ENCODE data around the gene CES2.
"Not testable (repeated sequence)": the region's sequence is repeated elsewhere in the genome, so short reads cannot be mapped to it uniquely, and the experiment has no call there.

The CES2 gene

DNA sequence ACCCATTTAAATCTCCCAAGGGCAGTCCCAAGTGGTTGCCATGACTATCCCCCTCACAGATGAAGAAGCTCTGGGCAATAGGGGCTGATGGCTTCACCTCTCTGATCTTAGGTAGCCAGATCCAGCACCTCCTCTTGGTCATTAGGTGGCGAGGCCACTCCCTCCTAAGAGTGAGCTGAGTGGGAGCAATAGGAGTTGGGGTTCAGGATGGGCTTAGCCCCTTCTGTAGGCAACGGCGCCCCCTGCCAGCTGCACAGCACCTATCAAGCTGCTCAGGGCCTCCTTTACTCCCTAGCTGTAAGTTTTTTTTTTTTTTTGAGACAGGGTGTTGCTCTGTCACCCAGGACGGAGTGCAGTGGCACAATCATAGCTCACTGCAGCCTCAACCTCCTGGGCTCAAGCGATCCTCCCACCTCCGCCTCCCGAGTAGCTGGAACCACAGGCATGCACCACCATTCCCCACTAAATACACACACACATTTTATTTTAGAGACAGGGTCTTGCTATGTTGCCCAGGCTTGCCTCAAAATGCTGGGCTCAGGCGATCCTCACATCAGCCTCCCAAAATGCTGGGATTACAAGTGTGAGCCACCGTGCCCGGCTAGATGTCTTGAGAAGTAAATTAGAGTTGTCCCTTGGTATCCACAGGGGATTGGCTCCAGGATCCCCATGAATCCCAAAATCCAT, 6.5 kb upstream of the CES2 start:
- no peak overlapping the region for H3K4me3 ChIP-seq (ENCODE audit: low read depth, low read length)
- peak; percentile 53 for DNase-seq (ENCODE audit: low read depth)
- TF ChIP-seq, protein P1, sequence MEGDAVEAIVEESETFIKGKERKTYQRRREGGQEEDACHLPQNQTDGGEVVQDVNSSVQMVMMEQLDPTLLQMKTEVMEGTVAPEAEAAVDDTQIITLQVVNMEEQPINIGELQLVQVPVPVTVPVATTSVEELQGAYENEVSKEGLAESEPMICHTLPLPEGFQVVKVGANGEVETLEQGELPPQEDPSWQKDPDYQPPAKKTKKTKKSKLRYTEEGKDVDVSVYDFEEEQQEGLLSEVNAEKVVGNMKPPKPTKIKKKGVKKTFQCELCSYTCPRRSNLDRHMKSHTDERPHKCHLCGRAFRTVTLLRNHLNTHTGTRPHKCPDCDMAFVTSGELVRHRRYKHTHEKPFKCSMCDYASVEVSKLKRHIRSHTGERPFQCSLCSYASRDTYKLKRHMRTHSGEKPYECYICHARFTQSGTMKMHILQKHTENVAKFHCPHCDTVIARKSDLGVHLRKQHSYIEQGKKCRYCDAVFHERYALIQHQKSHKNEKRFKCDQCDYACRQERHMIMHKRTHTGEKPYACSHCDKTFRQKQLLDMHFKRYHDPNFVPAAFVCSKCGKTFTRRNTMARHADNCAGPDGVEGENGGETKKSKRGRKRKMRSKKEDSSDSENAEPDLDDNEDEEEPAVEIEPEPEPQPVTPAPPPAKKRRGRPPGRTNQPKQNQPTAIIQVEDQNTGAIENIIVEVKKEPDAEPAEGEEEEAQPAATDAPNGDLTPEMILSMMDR (IDR thresholded peaks at IDR 0.05; ENCODE audit: insufficient read depth, low read depth, low read length, missing control alignments): peak; percentile 23

DNA sequence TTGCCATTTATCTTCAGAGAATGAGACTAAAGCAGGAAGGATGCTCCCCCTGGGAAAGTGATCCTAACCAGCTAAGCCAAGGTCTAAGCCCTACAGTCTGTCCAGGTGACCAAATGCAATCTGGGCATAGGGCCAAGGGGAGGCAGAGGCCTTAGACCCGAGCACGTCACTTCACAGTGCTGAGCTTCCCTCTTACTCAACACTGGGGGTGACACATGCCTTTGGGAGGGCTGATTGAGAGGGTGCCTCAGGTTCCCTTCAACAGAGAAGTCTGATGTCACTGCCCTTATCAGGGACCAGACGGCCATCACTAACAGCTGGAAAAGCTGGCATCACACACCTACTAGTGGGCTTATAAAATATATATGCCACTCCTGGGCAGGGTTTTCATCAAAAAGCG, 5.1 kb upstream of the CES2 start:
- TF ChIP-seq, protein P1 (IDR thresholded peaks at IDR 0.05; ENCODE audit: insufficient read depth, low read depth, low read length, missing control alignments): no peak
- no peak overlapping the region for H3K4me3 ChIP-seq (ENCODE audit: low read depth, low read length)
- no peak for DNase-seq (ENCODE audit: low read depth)

DNA sequence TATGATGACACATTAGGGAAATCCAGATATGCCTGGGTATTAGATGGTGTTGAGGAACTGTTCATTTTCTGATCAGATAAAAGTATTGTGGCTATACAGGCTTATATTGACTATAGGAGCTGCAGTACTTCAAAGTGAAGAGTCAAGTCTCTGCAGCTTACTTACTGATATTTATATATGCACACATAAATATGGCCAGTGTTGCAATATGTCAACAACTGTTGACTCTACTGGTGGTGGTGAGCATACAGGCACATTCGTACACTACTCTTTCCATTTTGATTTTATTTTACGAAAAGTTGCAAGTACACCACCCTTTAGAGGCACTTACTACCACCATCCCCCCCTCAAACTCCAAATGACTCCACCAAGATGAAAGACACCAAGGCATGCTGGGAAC, 3.7 kb upstream of the CES2 start:
- TF ChIP-seq, protein P1 (IDR thresholded peaks at IDR 0.05; ENCODE audit: insufficient read depth, low read depth, low read length, missing control alignments): no peak
- no peak overlapping the region for H3K4me3 ChIP-seq (ENCODE audit: low read depth, low read length)
- no peak for DNase-seq (ENCODE audit: low read depth)

DNA sequence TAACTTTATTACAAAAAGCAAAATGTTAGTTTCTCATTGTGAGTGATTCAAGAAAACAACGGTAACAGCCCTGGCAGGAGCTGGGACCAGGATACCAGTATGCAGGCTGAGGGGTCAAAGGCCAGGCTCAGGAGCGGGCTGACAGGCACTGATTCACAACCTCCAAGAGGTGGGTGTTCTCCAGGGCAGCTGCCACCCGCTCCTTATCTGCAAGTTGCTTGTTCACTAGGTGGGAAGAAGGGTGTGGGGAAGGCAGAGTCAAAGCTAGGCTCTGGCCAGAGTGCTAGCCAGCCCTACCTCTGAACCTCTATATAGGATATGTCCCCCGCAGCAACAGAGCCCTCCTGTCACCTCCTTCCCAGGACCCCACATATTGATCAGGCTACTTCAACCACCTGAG, 3.2 kb upstream of the CES2 start:
- TF ChIP-seq, protein P1 (IDR thresholded peaks at IDR 0.05; ENCODE audit: insufficient read depth, low read depth, low read length, missing control alignments): no peak
- DNase-seq (ENCODE audit: low read depth): no peak
- no peak overlapping the region for H3K4me3 ChIP-seq (ENCODE audit: low read depth, low read length)

DNA sequence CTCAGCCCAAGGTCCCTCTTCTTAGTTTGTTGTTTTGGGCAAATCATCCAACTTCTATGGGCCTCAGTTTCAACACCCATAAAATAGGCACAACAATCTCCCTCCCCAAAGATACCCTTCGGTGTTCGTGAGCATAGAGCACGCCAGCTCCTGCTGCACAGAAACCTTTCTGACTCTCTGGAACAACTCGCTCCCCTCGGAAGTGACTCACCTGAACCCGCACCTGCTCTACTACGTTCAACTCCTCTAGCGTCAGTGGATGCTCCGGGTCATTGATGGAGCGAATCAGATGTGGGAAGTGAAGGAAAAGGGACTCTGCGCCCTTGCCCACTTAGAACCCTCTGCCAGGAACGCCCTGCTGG, 1.6 kb upstream of the CES2 start:
- no peak for DNase-seq (ENCODE audit: low read depth)

DNA sequence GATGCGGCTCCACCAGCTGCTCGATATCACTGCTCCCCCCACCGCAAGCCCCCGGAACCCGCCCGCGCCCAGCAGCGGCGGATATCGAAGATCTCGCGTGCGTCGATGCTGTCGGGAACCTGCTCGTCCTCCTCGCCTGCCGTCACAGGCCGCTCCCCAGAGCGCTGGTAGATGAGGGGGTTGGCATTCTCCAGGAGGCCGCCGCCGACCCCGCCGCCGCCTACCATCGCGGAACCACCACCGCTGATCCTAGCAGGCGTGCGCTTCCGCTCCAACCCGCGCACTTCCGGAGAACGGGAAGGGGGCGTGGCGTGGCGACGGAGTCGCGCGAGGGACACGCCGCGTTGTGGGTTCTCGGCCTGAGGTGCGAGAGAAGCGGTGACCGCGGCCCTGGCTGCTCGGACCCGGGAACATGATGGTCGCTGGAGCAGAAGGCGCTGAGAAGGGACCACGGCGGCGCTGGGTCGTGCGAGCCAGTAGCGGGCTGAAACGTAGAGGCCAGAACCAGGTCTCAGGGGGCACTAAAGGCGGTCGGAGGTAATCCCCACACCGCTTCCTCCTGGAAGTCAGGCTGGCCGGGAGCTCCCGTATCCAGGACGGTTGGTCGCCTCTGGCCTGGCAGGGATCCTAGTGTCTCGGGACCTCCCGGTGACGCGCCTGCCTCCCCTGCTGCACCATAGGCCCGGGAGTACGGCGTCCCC, 1.0 kb upstream of the CES2 start, which contains the start of gene CIAO2B:
CIAO2B (minus strand) TSS at position 265 of the 701 bp plus-strand sequence; CDS start at position 227, 38 bp downstream.
- H3K4me3 ChIP-seq (ENCODE audit: low read depth, low read length): peak within 1 kb of the TSS; percentile 95
- DNase-seq (ENCODE audit: low read depth): peak; percentile 91

More for the DNA sequence above, 1.6 kb upstream of the CES2 start:
- peak overlapping the region; percentile 95 for H3K4me3 ChIP-seq (ENCODE audit: low read depth, low read length)
- TF ChIP-seq, protein P1 (IDR thresholded peaks at IDR 0.05; ENCODE audit: insufficient read depth, low read depth, low read length, missing control alignments): no peak

DNA sequence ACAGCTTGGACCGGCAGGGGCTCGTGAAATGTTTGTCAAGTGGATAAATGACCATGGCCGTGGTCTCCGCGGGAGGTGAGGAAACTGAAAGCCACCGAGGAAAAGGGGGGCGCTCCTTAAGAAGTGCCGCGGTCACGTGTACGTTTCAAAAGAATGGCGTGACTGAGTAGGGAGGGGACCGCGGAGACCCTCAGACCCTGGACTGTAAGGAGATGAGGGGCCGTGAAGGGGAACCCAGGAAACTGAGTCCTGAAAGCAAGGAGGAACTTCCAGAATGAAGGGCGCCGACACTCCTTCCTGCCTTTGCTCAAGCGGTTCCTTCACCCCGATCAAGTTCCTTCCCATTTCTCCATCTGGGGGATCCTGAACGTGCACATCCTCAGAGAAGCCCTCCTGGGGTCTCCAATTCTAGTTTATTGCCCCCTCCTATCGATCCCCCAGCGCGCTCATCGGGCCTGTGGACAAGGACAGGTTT, 440 bp upstream of the CES2 start:
- not testable (repeated sequence) for DNase-seq (ENCODE audit: low read depth)
- H3K4me3 ChIP-seq (ENCODE audit: low read depth, low read length): peak overlapping the region; percentile 95

More for the DNA sequence above, 1.0 kb upstream of the CES2 start, which contains the start of gene CIAO2B:
- TF ChIP-seq, protein P1 (IDR thresholded peaks at IDR 0.05; ENCODE audit: insufficient read depth, low read depth, low read length, missing control alignments): no peak
